Measurements from ENCODE around the gene LSM10.

LSM10 gene

DNA sequence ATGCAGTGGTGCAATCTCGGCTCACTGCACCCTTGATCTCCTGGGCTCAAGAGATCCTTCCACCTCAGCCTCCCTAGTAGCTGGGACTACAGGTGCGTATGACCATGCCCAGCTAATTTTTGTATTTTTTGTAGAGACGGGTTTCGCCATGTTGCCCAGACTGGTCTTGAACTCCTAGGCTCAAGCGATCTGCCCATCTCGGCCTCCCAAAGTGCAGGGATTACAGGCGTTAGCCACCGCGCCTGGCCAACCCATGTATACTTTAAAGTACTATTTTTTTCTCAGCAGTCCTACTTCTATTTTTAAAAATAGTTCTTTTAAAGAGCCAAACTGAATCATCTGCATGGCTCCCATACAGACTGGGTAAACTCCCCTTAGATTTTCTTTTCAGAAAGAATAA lies 15.5 kb downstream of the LSM10 start:
- DNase-seq = no peak

DNA sequence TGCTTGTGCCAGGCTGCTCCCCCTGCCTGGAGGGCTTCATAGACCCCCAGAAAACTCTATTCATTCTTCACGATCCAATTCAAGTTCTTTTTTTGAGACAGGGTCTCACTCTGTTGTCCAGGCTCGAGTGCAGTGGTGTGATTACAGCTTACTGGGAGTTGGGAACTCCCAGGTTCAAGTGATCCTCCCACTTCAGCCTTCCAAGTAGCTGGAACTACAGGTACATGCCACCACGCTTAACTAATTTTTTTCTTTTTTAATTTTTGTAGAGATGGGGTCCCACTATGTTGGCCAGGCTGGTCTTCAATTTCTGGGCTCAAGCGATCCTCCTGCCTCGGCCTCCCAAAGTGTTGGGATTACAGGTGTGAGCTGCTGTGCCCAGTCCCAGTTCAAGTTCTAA lies 16.3 kb downstream of the LSM10 start:
- DNase-seq = no peak

DNA sequence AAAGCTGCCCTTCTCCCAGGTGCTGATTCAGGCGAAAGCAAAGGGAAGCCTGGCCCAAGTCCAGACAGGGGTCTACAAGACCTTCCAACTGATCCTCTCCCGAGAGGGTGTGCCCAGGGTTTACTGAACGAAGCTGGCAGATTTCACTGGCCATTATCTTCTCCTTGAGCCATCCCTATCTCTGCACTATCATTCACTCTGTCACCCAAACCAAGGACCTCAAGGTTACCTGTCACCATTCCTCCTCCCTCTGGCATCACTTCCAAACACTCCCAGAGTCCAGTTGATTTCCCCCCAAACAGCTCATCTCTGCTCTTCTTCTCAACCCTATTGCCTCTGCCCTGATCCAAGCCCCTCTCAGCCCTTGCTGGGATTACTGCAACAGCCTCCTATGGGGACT lies 16.9 kb downstream of the LSM10 start:
- no peak for DNase-seq

DNA sequence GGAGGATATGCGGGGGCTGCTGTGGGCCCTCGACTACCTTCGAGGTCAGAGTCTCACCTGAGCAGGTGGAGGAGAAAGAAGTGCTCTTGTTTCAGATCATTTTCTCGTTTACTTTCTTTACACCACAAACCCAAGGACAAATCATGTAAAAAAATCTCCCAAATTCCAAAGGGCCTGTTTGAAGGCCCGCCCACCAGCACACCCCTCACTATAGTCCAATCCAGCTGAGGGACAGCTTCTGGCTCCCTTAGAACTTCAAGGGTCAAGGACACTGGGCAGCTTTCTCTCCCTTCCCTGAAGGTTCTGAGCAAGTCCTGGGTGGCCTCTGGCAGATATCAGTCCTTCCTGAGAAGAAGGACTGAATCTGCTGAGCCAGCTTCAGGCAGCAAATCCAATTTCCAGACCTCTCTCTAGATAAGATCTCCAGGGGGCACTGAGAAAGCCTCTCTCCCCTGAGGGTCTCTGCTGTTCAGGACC lies 17.5 kb downstream of the LSM10 start:
- no peak for DNase-seq

DNA sequence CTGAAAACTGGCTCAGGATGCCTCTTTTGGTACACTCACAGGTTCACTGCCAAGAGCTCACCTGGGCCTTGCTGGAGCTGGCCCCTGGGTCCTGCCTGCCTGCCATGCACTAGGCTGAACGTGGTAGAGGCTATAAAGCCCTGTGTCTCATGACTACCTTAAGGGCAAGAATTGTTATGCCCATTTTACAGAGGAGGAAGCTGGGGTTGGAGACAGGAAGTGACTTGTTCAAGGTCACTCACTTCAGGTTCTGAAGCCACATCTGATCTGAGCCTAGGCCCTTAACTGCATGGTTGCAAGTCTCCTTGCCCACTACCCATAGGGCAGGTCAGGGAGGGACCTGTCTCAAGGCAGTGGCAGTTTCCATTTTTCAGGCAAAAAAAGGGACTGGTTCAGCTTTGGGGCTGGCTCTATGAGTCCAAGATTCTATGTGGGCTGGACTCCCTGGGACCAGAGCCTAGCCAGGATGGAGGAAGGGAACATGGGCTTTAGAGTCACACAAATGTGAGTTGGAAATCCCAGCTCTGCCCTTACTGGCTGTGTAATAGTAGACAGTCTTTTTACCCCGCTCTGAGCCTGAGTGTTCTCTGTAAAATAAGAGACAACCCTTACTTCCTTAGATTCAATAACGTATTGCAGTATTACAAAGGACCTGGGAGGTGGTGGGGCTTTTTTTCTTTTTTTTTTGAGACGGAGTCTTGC lies 19.8 kb downstream of the LSM10 start:
- no peak for DNase-seq

DNA sequence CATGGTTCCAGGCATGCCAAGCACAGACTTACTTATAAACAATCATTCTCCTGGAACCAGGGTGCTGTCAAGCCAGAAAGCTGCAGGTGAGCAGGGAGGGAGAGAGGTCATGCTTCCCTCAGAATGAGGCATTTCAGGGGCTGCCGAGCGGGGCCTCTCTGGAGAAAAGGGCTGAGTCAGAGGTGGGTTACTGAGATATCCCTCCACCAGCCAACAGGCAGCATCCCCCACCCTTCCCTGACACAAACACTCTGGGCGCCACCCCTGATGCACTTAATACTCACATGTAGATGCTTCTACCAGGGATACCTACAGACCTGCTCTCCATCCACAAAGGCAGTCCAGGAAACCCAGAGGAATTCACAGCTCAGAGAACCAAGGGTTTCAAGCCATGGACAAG lies 25.1 kb downstream of the LSM10 start:
- no peak for DNase-seq

DNA sequence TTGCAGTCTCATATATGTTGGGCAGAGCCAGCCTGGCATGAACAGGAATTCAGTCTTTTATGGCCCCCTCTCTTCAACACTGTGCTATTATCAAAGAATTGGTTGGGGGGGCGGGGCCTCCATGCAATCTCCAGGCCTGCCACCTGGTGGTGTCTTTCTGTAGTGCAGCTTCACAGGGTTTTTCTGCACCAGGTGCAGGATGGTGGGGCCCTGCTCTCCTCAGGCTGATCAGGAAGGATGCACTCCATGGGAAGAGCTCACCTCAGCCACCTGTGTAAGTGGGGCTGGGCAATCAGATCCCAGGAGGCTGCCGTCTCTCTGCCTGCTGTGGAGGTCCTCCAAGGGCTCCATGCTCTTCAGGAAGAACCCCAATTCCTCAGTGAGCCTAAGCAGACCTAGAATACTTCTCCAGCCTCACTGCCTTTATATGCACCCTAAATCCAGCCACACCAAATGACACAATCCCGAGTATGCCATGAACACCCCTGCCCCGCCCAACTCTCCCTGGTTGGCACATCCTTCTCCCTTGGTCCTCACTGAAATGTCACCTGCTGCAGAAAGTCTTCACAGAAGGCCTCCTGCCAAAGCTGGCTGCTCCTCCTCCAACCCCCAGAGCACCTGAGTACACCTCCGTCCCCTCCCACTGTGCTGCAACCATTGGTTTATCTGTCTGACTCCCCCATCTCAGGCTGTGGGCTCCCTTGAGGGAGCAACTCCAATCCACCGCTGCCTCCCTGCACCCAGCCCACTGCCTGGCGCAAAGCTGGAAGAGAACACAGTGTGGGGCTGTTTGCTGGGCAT lies 28.4 kb downstream of the LSM10 start:
- peak; percentile 44 to 79 for DNase-seq

DNA sequence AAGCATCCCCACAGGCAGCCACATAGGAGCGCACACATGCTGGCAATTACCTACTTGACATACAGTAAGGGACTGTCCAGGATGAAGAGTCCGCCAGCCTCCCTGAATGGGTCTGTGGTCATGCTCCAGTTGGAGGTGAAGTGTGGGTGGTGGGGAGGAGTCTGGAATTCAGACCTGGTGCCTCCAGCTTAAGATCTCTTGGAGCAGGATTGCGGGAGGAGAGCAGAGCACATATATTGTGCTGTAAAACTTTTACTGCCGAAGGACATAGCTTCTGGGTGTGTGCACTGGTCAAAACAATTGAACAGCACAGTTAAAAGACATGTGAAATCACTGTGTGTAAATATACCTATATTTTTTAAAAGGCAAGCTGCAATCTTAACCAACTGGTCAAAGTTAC lies 29.9 kb downstream of the LSM10 start:
- DNase-seq = no peak

DNA sequence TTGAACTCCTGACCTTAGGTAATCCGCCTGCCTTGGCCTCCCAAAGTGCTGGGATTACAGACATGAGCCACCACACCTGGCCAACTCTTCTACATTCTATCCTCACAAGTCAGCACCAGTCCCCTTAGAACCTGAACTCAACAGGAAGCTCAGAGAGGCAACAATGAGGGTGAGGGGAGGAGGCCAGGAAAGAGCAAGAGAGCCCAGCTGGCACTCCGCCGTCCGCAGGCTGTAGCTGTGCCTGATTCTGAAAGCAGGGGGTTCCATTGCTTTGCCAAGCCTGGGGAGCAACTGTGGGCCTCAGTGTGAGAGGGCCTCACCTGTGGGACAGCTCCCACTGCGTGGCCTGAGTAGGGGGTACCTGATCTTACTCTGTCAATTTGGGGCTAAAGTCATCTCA lies 30.6 kb downstream of the LSM10 start:
- DNase-seq = no peak

DNA sequence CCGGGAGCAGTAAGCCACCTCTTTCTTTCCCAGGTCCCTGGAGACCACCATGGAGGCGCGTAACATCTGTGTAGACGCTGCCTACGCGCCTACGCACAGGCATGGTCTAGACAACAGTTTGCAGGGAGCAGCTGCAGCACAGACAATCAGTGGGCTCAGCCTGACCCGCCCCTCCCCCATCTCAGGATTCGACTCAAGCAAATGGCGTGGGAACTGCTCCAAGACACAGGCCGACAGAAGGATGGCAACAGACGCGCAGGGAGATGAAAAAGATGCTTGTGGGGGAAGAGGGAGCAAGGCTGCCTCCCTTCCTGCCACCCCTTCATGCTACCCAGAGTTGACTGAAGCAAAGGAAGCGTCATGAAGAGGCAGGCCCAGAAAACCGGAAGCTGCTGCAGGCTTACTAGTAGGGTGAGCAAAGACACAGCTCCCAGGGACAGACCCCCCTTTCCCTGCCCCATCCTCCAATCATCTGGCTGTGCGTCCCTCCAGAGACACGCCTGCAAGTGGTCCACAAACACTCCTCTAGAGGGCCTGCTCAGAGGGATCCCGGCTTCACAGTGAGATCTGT lies 31.5 kb downstream of the LSM10 start:
- peak; percentile 84 to 97 for DNase-seq

DNA sequence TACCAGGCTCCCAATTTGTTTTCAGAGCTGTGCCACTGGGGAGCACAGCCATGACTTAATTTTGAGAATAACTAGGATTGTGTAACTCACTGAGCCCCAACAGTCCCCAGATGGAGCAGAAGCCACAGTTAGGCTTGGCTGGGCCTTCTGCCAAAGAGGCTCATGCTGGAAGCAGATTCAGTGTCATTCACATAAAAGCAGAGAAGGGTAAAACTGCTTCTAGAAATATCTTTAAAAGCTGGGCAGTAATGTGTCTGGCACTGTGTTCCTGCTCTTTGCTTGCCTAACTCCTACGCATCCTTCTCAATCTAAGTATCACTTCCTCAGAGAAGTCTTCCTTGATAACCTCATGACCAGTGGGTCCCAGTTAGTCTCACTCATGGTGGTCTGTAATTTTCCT lies 32.3 kb downstream of the LSM10 start:
- peak; percentile 65 to 90 for DNase-seq

DNA sequence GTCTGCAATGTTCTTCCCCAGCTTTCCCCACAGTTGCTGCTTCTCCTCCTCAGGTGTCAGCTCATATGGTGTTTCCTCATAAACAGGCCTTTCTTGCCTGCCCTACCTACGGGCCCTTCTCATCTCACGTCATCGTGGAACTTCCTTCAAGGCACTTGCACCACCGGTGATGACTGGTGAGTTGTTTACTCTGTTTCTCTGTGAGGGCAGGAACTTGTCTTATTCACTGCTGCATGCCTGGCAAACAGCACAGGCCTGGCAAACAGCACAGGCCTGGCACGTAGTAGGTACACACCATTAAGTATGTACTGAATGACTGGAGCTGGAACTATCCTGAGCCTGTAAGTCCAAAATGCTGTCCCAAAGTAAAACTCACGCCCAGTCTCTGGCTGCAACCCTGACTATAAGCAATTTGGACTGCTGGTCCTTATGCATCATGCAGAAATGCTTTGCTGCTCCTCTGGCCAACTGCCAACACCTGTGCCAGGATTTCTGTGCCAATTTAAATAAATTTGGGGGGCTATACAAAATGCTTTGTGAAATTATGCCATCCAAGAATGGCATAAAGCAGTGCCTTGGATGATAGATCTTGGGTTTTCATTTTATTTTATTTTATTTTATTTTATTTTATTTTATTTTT lies 37.7 kb downstream of the LSM10 start:
- peak in 1 of 2 experiments; percentile 56 for DNase-seq

DNA sequence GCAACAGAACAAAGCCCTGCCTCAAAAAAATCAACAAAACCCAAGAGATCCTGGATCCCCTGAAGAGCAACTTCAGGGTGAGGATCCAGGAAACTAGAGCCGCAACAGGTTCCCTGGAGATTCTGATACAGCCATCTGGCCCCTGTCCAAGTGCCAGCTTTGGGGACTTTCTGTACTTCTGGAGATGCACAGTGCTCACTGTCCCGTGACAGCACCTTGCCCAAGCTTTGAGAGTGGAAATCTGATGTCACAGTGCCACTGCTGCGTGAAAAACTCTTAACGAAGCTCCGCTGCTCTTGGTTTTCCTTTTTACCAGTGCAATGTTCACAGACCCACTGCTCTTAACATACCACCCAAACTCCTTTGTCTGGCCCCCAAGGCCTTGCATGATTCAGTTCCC lies 38.3 kb downstream of the LSM10 start:
- DNase-seq = no peak

DNA sequence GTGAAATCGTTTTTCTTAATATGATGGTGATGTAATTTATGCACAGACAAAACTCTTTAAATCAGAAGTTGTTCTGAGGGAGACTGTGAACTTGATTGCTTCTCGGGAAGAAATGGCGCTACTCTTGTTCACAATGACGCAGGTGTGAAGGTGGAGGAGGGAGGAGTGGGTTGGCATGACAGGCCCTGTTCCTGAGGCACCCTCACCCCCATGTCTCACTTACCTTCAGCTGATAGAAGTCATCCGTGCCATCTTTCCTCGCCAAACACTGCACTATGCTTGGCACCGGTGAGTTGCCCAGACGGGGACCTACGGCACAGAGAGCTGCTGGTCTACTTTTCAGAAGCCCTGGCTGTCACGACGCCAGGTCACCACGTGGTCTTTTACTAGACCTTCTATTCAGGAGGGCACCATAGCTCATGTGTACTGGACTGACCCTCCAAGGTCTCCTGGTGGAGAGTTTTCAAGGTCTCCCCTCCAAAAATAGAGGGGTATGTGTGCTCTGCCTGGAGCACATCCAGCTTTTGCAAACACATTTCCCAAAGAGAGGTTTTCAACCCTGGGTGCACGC lies 39.1 kb downstream of the LSM10 start:
- no peak for DNase-seq

DNA sequence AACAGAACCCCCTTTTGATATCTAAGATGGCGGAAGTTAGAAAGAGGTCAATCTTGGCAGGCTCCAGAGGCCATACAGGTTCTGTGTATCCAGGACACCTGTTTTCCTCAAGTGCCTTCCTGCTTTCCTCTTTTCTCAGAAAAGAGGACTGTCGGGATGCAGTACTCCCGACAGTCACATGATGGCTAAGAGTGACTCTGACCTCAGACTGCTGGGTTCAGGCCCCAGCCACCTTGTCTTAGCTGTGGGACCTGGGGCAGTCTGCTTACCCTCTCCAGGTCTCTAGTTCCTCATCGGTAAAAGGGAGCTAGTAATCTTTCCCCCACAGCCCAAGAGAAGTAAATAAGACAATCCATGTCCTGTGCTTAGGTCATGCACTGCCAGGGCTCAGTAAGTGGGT lies 41.9 kb downstream of the LSM10 start:
- no peak for DNase-seq

DNA sequence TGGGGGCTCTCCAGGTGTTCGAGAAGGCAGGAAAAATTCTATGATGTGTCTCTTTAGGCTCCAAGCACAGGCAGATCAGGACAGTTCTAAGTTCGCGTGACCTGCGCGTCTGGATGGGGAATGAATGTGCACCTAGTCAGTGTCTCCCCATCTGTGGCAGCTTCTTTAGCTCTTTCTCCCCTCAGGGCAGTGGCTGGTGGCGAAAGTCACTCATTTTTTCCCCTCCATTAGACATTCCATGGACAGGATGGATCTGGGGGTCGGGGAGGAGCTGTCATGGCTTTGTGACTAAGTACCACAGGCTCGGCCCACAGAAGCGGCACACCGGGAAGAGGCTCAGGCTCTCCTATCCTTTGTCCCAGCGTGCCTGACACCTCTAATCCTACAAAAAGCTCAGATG lies 43.2 kb downstream of the LSM10 start:
- DNase-seq = no peak

DNA sequence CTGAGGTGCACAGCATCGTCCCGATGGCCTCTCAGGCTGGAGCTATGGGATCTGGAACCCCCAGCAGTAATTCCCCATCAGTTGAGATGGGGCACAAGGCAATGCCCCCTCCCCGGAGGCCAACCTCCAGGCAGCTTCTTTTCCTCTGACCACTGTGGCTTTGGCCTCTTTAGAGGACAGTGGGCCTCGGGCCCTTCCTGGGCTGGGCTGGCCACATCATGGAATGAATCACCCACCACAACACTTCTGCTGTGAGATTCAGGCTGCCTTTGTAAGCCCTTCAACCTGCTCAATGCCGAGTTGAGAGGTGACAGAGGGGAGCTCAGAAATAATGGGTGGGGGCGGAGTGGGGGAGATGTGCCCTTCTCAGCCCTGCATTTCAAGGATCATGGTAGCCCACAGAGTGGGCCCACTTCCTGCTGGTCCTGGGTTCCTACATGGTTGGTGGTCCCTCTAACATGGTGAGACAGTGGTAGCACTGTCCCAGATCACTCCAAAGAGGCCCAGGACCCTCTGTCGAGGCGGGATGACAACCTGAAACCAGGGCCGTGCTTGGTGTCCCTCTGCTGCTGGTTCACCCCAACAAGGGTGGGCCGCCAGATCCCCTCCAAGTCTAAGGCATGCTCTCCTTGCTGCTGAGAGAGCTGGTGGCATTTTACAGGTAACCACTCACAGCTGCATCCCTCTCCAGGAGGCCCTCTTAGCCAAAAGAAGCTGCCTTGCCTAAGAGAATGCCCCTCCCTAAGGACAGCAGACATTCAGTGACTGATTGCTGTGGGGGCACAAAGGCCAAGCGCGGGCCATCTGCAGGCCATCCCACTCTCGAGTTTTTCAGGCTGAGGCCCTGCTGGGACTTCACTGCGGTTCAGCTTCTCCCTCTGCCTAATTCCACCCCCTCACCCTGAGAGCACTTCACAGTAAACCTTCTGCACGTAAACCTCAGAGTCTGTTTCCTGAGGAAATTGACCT lies 44.5 kb downstream of the LSM10 start:
- no peak for DNase-seq

DNA sequence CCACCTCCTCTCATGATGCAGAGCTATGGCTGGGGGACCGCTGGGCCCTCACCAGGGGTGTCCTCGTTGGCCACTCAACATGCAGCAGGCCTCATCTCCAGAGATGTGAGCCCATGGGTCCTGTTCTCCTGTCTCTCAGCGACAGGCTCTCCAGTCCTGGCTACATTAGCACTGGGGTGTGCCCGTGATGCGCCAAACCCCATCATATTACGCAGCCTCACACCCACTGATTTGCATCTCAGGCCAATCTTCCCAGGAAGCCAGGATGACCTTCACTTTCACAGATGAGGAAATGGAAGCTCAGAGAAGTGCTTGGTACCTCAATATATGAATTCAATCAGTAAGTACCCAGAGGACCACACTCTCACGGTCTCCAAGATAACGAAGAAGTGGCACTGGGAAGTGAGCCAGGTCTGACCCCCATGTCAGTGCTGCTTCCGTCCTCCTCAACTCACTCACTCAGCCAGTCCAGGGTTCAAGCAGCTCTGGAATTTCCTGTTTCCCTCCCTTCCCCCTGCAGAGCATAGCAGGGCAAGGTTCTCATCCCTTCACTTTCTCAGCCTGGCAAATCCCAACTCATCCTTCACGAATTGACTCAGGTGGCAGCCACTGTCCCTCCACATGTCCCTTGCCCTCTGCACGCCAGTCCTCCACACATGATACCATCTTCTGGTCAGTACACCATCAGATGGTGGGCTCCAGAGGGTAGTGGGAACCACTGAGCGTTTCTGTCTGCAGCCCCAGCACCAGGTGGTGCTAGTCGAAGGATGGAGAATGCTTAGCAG lies 45.4 kb downstream of the LSM10 start:
- no peak for DNase-seq

DNA sequence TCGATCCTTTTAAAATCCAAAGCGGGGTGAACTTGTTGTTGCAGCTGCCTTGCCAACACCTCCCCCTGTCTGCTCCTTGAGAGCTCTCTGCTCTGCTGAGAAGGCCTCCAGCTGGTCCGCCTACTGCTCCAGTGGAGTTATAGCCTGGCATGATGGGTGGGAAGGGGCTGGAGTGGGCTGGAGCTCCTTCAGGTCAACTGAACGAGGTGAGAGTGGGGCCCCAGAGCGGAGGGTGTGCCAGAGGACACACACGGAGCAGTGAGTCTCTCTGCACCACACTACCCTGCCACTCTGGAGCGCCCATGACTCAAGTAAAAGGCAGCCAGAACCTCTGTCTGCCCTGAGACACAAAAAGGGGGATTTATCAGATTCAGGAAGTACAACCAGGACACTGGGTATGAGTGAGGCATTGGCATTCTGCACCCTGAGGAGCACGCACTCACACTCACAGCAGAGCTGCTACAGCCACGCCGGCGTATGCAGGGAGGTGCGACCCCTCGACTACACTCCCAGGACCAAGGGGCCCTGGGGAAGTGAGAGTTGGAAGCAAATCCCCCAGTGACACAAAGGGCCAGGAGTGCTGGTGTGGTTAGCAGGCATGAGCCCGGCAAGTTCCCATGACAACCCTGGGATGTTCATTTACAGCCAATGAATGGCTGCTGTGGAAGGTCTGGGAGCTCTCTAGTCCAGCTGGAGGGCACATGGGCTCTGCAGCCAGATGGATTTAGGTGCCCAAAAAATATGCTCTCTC lies 46.3 kb downstream of the LSM10 start:
- DNase-seq = no peak

DNA sequence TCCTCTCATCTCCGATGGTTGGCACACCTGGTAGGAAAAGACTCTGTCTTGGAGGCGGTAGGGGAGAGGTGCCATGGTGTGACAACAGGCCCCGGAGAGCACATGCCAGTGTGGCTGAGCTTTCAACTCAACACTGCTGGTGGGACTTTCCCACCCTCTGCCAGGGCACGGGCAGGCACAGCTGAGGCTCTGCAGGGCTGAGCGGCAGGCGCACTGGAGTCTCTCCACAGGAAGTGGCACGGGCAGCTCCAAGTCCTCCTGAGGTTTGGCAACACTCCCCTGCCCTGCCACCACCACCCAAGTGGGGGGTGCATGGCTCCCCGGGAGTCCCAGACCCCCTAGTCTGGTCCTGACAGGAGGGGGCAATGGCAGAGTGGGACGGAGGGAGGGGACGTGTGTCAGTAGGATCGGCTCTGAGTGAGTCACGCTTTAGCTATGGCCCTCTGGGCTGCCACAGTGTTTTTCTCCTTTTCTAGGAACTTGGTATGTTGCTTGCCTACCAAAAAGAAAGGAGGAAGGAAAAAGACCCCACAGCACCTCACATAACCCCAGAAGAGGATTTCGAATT lies 47.0 kb downstream of the LSM10 start:
- DNase-seq = no peak
